PC-9 (cell line): ENCODE results near the gene GSAP. TPM values are rescaled to one million over a fixed set of nuclear protein-coding genes. Genes with fewer than 3 reads are reported as not detected.

Experiments used
- BruUV-seq: library from RNA; stranded (reverse); fragments of 400-500 nt; replicated peaks from 2 replicates; lab custom pipeline; 2021; lab: Mats Ljungman, UMichigan
- CTCF ChIA-PET: fragments of 300-600 bp; sonication (Branson Sonifier 250); formaldehyde crosslinking; loops from one replicate; lab custom pipeline; 2022; ENCODE audit warnings: antibody characterized with exemption; lab: Charles Lee
- POLR2A ChIA-PET: fragments of 300-600 bp; sonication (Branson Sonifier 250); formaldehyde crosslinking; loops from one replicate; lab custom pipeline; 2022; ENCODE audit warnings: antibody characterized with exemption; ENCODE audit not compliant: unreplicated experiment; lab: Charles Lee
- DNase-seq, 2 experiments: peaks; one replicate each; pipeline versions ENCODE4 v3.0.0 to v3.0.0-alpha.2; 2015 to 2022; ENCODE audit warnings: mixed read lengths in 1 of 2
- H2AFZ ChIP-seq: fragments of 200-600 bp; sonication (generic); 2 replicates; pipeline ENCODE4 v1.8.1; 2017; ENCODE audit warnings: antibody characterized with exemption
- H3F3A ChIP-seq: fragments of 200-600 bp; sonication (generic); 2 replicates; pipeline ENCODE4 v1.8.1; 2017; ENCODE audit warnings: antibody characterized with exemption, mild to moderate bottlenecking, low read depth; ENCODE audit not compliant: insufficient read depth
- H3K27ac ChIP-seq: fragments of 200-600 bp; sonication (generic); 2 replicates; pipeline ENCODE4 v1.6.1; 2016; ENCODE audit warnings: mixed run types
- H3K27me3 ChIP-seq: fragments of 200-600 bp; sonication (generic); 2 replicates; pipeline ENCODE4 v1.6.1; 2016; ENCODE audit warnings: low read depth, mixed run types; ENCODE audit not compliant: insufficient read depth
- H3K36me3 ChIP-seq: fragments of 200-600 bp; sonication (generic); 2 replicates; pipeline ENCODE4 v1.6.1; 2016; ENCODE audit warnings: low read depth, mixed run types
- H3K4me1 ChIP-seq: fragments of 200-600 bp; sonication (generic); replicated peaks from 2 replicates; pipeline ENCODE4 v1.6.1; 2016; ENCODE audit warnings: mixed run types; ENCODE audit not compliant: insufficient read depth
- H3K4me2 ChIP-seq: fragments of 200-600 bp; sonication (generic); 2 replicates; pipeline ENCODE4 v1.6.1; 2017; ENCODE audit warnings: mixed run types
- H3K4me3 ChIP-seq: fragments of 200-600 bp; sonication (generic); 2 replicates; pipeline ENCODE4 v1.6.1; 2016; ENCODE audit warnings: mixed run types
- H3K79me2 ChIP-seq: fragments of 200-600 bp; sonication (generic); 2 replicates; pipeline ENCODE4 v1.6.1; 2017; ENCODE audit warnings: low read depth, mixed run types
- H3K9me2 ChIP-seq: fragments of 200-600 bp; sonication (generic); 2 replicates; pipeline ENCODE4 v1.8.1; 2017; ENCODE audit warnings: mild to moderate bottlenecking; ENCODE audit not compliant: insufficient read depth
- H3K9me3 ChIP-seq: fragments of 200-600 bp; sonication (generic); 2 replicates; pipeline ENCODE4 v1.8.1; 2016; ENCODE audit warnings: low read depth; ENCODE audit not compliant: insufficient read depth
- H4K20me1 ChIP-seq: fragments of 200-600 bp; sonication (generic); 2 replicates; pipeline ENCODE4 v1.8.1; 2017; ENCODE audit not compliant: insufficient read depth
- CTCF ChIP-seq: fragments of 200-600 bp; sonication (generic); conservative IDR thresholded peaks from 2 replicates; pipeline ENCODE4 v1.6.1; 2017; ENCODE audit warnings: mixed run types, antibody characterized with exemption, mild to moderate bottlenecking, moderate library complexity
- EZH2 ChIP-seq: fragments of 200-600 bp; sonication (generic); IDR thresholded peaks from 2 replicates; pipeline ENCODE4 v1.8.0; 2017; ENCODE audit warnings: antibody characterized with exemption, low read depth
- intact Hi-C: fragments of 100-400 bp; cut with micrococcal nuclease; formaldehyde crosslinking; loops from one replicate; pipeline ENCODE4 v1.10.0; 2022; ENCODE audit not compliant: unreplicated experiment
- total RNA-seq: library from RNA; stranded (reverse); gene quantifications from 2 replicates; pipeline ENCODE4 v1.2.3, GENCODE V29; 2021

GSAP gene
- total RNA-seq, 1 experiment from 2014 or later: 15.6 TPM

GRCh38 chr7:77310982-77311381 is 105.2 kb downstream of the GSAP start:
- H3K4me1 ChIP-seq: peaks cover 14% of the 10 kb centered on the region
- no peak overlapping the region for H2AFZ ChIP-seq
- H3K4me3 ChIP-seq: no peak overlapping the region
- peaks cover 11% of the 10 kb centered on the region; the same call in 1 of the 2 replicates for H3F3A ChIP-seq
- H3K9me2 ChIP-seq: no peaks in the 10 kb centered on the region
- no peaks in the 10 kb centered on the region for H3K27me3 ChIP-seq
- H3K79me2 ChIP-seq: no peaks in the 10 kb centered on the region
- no peak for DNase-seq
- no TSS peak for BruUV-seq
- CTCF ChIA-PET: no interaction called here
- 0 out of 2 replicates have a peak, but pooled peaks cover 11% of the 10 kb centered on the region for H3K36me3 ChIP-seq
- no peak for TF ChIP-seq EZH2
- TF ChIP-seq CTCF: no peak
- intact Hi-C loops: no loop called here
- no peak overlapping the region for H3K4me2 ChIP-seq
- POLR2A ChIA-PET: no interaction called here
- H3K27ac ChIP-seq: no peak overlapping the region
- H4K20me1 ChIP-seq: no peaks in the 10 kb centered on the region
- H3K9me3 ChIP-seq: peaks cover 11% of the 10 kb centered on the region; the same call in 1 of the 2 replicates

DNA sequence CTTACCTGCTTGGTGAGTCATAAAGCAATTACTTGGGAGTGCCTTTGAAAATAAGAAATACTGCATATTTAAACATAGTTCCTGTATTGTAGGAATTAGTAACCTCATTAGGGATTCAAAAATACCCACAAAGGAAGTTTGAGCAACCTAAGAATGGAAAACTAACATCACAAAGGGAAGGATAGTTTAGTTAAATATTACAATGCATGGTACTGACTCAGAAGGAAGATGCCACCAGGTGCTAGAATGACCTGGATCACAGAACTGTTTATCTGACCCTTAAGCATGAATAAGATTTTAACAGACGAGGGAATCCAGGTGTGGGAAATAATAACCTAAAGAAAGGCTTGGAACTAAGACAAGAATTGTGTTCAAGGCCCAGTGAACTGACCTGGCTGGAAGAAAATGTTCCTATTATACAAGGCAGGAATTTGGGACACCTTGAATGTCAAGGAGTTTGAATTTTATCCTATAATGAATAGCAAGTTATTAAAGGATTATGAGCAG is 106.4 kb downstream of the GSAP start:
- TF ChIP-seq CTCF: no peak
- TF ChIP-seq EZH2: no peak
- Histone ChIP-seq H3K27ac (no peak overlapping the region), H4K20me1 (no peaks in the 10 kb centered on the region), H3K79me2 (no peaks in the 10 kb centered on the region), H3K4me3 (no peak overlapping the region), H3K36me3 (0 out of 2 replicates have a peak, but pooled peaks cover 11% of the 10 kb centered on the region), H3K4me1 (peaks cover 14% of the 10 kb centered on the region), H3K9me2 (no peaks in the 10 kb centered on the region), H2AFZ (no peak overlapping the region), H3K4me2 (no peak overlapping the region), H3K27me3 (no peaks in the 10 kb centered on the region), H3K9me3 (peaks cover 11% of the 10 kb centered on the region; the same call in 1 of the 2 replicates), H3F3A (peaks cover 11% of the 10 kb centered on the region; the same call in 1 of the 2 replicates)
- BruUV-seq: no TSS peak
- CTCF ChIA-PET: no interaction called here
- peak in 1 of 2 experiments; percentile 60 for DNase-seq
- POLR2A ChIA-PET: no interaction called here
- intact Hi-C loops: no loop called here

DNA sequence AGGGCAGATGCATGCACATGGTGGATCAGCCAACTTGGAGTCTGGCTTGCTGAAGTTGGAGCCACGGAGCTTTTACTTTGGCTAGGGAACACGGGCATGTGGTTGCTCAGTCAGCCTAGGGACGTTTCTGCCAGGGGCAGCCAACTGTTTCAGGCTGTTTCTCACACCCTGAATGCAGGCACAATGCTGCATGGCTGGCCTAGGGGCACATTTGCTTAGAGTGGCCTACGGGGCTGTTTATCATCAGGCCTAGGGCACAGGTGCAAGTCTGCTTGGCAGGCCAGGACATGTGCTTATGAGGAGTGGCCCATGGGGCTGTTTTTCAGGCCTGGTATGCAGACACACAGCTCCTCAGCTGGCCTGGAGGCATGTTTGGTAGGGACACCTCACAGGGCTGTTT is 107.4 kb downstream of the GSAP start:
- no peak overlapping the region for H2AFZ ChIP-seq
- peaks cover 18% of the 10 kb centered on the region; the same call in 1 of the 2 replicates for H3K9me3 ChIP-seq
- peaks cover 14% of the 10 kb centered on the region for H3K4me1 ChIP-seq
- intact Hi-C loops: no loop called here
- no peak for DNase-seq
- no peak overlapping the region for H3K4me3 ChIP-seq
- TF ChIP-seq EZH2 (no peak), CTCF (no peak)
- ChIA-PET CTCF (no interaction called here), POLR2A (interaction anchor here (0.7 kb wide), 1 partner anchor 1393 kb away, joined by 5 read pairs; no protein-coding TSS in a partner anchor)
- H3K9me2 ChIP-seq: no peaks in the 10 kb centered on the region
- no peaks in the 10 kb centered on the region for H3K79me2 ChIP-seq
- peaks cover 11% of the 10 kb centered on the region; the same call in 1 of the 2 replicates for H3F3A ChIP-seq
- H4K20me1 ChIP-seq: no peaks in the 10 kb centered on the region
- no TSS peak for BruUV-seq
- no peaks in the 10 kb centered on the region for H3K27me3 ChIP-seq
- 0 out of 2 replicates have a peak, but pooled peaks cover 11% of the 10 kb centered on the region for H3K36me3 ChIP-seq
- H3K4me2 ChIP-seq: no peak overlapping the region
- H3K27ac ChIP-seq: no peak overlapping the region
